GM23338 (cell line): ENCODE data around the gene IST1.

Experiments used
- CREB1 ChIP-seq: fragments of 250-450 bp; sonication (Bioruptor Pico); IDR thresholded peaks from 2 replicates; pipeline ENCODE4 v1.5.0; 2020; ENCODE audit warnings: low read depth, mild to moderate bottlenecking, moderate library complexity
- EZH2 ChIP-seq: fragments of 200-600 bp; sonication (generic); IDR thresholded peaks from one replicate; pipeline ENCODE4 v1.8.0; 2017; ENCODE audit warnings: antibody characterized with exemption, mild to moderate bottlenecking, low read depth; ENCODE audit not compliant: unreplicated experiment
- EZH2phosphoT487 ChIP-seq: fragments of 200-600 bp; sonication (generic); IDR thresholded peaks from one replicate; pipeline ENCODE4 v1.8.1; 2018; ENCODE audit warnings: antibody characterized with exemption; ENCODE audit not compliant: unreplicated experiment
- POLR2AphosphoS5 ChIP-seq: IDR thresholded peaks from 2 replicates; pipeline ENCODE4 v1.6.1; 2016; ENCODE audit warnings: antibody characterized with exemption, low read depth
- REST ChIP-seq: IDR thresholded peaks from one replicate; pipeline ENCODE4 v1.6.1; 2018; ENCODE audit warnings: antibody characterized with exemption; ENCODE audit not compliant: unreplicated experiment
- STAT1 ChIP-seq: IDR thresholded peaks from one replicate; pipeline ENCODE4 v1.6.1; 2016; ENCODE audit warnings: antibody characterized with exemption; ENCODE audit not compliant: unreplicated experiment
- ZNF114 ChIP-seq: fragments of 250-450 bp; sonication (Bioruptor Pico); IDR thresholded peaks from 2 replicates; pipeline ENCODE4 v1.5.0; 2020; ENCODE audit warnings: mild to moderate bottlenecking, moderate library complexity
- TF ChIP-seq, protein P1 (sequence below), 2 experiments: fragments of 200-600 bp in 1 of 2; sonication (generic) in 1 of 2; conservative IDR thresholded peaks; 2 replicates each; pipeline versions ENCODE4 v1.5.1 to v1.6.1; 2016 to 2017; ENCODE audit warnings: antibody characterized with exemption in 2 of 2, low read depth in 2 of 2, mild to moderate bottlenecking in 2 of 2, moderate library complexity in 1 of 2

GRCh38 chr16:71895679-71896365 lies 491 bp downstream of the IST1 start:
- TF ChIP-seq, protein P1, sequence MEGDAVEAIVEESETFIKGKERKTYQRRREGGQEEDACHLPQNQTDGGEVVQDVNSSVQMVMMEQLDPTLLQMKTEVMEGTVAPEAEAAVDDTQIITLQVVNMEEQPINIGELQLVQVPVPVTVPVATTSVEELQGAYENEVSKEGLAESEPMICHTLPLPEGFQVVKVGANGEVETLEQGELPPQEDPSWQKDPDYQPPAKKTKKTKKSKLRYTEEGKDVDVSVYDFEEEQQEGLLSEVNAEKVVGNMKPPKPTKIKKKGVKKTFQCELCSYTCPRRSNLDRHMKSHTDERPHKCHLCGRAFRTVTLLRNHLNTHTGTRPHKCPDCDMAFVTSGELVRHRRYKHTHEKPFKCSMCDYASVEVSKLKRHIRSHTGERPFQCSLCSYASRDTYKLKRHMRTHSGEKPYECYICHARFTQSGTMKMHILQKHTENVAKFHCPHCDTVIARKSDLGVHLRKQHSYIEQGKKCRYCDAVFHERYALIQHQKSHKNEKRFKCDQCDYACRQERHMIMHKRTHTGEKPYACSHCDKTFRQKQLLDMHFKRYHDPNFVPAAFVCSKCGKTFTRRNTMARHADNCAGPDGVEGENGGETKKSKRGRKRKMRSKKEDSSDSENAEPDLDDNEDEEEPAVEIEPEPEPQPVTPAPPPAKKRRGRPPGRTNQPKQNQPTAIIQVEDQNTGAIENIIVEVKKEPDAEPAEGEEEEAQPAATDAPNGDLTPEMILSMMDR (conservative IDR thresholded peaks at IDR 0.05; ENCODE audit: low read depth in 2 of 2): no peak
- TF ChIP-seq EZH2phosphoT487 (no peak), EZH2 (no peak), POLR2AphosphoS5 (no peak), REST (no peak), ZNF114 (CRISPR knock-in tag) (no peak), CREB1 (CRISPR knock-in tag) (no peak), STAT1 (no peak)
